HCT116 (cell line): Measurements from ENCODE around the gene GDAP2. TPM values are rescaled to one million over a fixed set of nuclear protein-coding genes. Genes with fewer than 3 reads are reported as not detected.
A peak's percentile ranks its signal among the peaks of the same experiment; 100 is the strongest.

Source experiments
- ATAC-seq: fragments of 200-7000 bp; cut with Tn5 transposase; 2 replicates; pipeline ENCODE4 v1.9.1; 2020; ENCODE audit warnings: mild to moderate bottlenecking, moderate library complexity
- BruUV-seq: library from RNA; stranded (reverse); fragments of 400-500 nt; replicated peaks from 2 replicates; lab custom pipeline; 2021; lab: Mats Ljungman, UMichigan
- CTCF ChIA-PET: fragments of 300-600 bp; sonication (Branson Sonifier 250); formaldehyde crosslinking; loops from one replicate; lab custom pipeline; 2021; ENCODE audit warnings: antibody characterized with exemption; lab: Charles Lee
- POLR2A ChIA-PET: fragments of 300-600, 350-600 bp; sonication (Branson Sonifier 250); formaldehyde crosslinking; loops from one replicate; lab custom pipeline; 2021; ENCODE audit warnings: antibody characterized with exemption; lab: Charles Lee
- RAD21 ChIA-PET, 2 experiments: fragments of 300-600 bp; sonication (Branson Sonifier 250); formaldehyde crosslinking; loops; one replicate each; lab custom pipeline; 2023; ENCODE audit warnings: low total read pairs in 2 of 2; ENCODE audit not compliant: uncharacterized antibody in 2 of 2, unreplicated experiment in 2 of 2, low non-redundant PET in 1 of 2; lab: Charles Lee
- DNase-seq: peaks from one replicate; pipeline ENCODE4 v3.0.0-alpha.2; 2010; ENCODE audit warnings: low read depth, low spot score
- H2AFZ ChIP-seq: fragments of 200-600 bp; shearing (Covaris generic), sonication (generic); 2 replicates; pipeline ENCODE4 v1.6.1; 2017; ENCODE audit warnings: low read depth, mixed run types, mixed read lengths, antibody characterized with exemption, low read length; ENCODE audit not compliant: poor library complexity, severe bottlenecking
- H3K27ac ChIP-seq: 2 replicates; pipeline ENCODE4 v1.5.1; 2012; ENCODE audit warnings: low read depth, low read length
- H3K27me3 ChIP-seq: fragments of 200-600 bp; sonication (generic); 2 replicates; pipeline ENCODE4 v1.6.1; 2016; ENCODE audit warnings: mixed run types, low read length, mixed read lengths; ENCODE audit not compliant: insufficient read depth
- H3K36me3 ChIP-seq, 2 experiments: fragments of 200-500 bp in 1 of 2; fragments of 200-600 bp in 1 of 2; sonication (Bioruptor generic) in 1 of 2; sonication (generic) in 1 of 2; 2 replicates each; pipeline versions ENCODE4 v1.5.1 to v1.6.1; 2014 to 2016; ENCODE audit warnings: low read length in 2 of 2, inconsistent platforms in 1 of 2, mixed read lengths in 1 of 2, mixed run types in 1 of 2; ENCODE audit not compliant: insufficient read depth in 2 of 2, control insufficient read depth in 1 of 2
- H3K4me1 ChIP-seq, 2 experiments: fragments of 200-600 bp in 1 of 2; sonication (generic) in 1 of 2; 2 replicates each; pipeline versions ENCODE4 v1.5.1 to v1.6.1; 2012 to 2017; ENCODE audit warnings: low read length in 2 of 2, inconsistent platforms in 1 of 2, mild to moderate bottlenecking in 1 of 2, mixed read lengths in 1 of 2, mixed run types in 1 of 2, moderate library complexity in 1 of 2; ENCODE audit not compliant: insufficient read depth in 2 of 2, control insufficient read depth in 1 of 2
- H3K4me2 ChIP-seq: fragments of 200-600 bp; sonication (generic); 2 replicates; pipeline ENCODE4 v1.6.1; 2017; ENCODE audit warnings: mixed run types, low read length, mixed read lengths
- H3K4me3 ChIP-seq, 2 experiments: fragments of 200-600 bp in 1 of 2; sonication (generic) in 1 of 2; replicated peaks in 1 of 2; 2 replicates each; pipeline ENCODE4 v1.5.1; 2011 to 2016; ENCODE audit warnings: low read length in 2 of 2, control low read depth in 1 of 2, low read depth in 1 of 2, mild to moderate bottlenecking in 1 of 2, mixed read lengths in 1 of 2, mixed run types in 1 of 2
- H3K79me2 ChIP-seq: fragments of 200-600 bp; sonication (generic); 2 replicates; pipeline ENCODE4 v1.6.1; 2017; ENCODE audit warnings: mild to moderate bottlenecking, mixed run types, low read length, moderate library complexity, mixed read lengths; ENCODE audit not compliant: insufficient read depth
- H3K9ac ChIP-seq: fragments of 200-600 bp; sonication (generic); 2 replicates; pipeline ENCODE4 v1.6.1; 2016; ENCODE audit warnings: low read length, mixed read lengths
- H3K9me2 ChIP-seq: fragments of 200-600 bp; sonication (generic), shearing (Covaris generic); 2 replicates; pipeline ENCODE4 v1.6.1; 2017; ENCODE audit warnings: mixed run types, mild to moderate bottlenecking, moderate library complexity; ENCODE audit not compliant: insufficient read depth
- H3K9me3 ChIP-seq, 2 experiments: fragments of 200-500 bp in 1 of 2; fragments of 200-600 bp in 1 of 2; sonication (Bioruptor generic) in 1 of 2; sonication (generic) in 1 of 2; 2 replicates each; pipeline ENCODE4 v1.6.1; 2014 to 2017; ENCODE audit warnings: low read length in 2 of 2, mixed read lengths in 2 of 2, inconsistent platforms in 1 of 2, low read depth in 1 of 2, mild to moderate bottlenecking in 1 of 2, mixed run types in 1 of 2, moderate library complexity in 1 of 2; ENCODE audit not compliant: control insufficient read depth in 1 of 2, insufficient read depth in 1 of 2
- H4K20me1 ChIP-seq: fragments of 200-600 bp; sonication (generic), shearing (Covaris generic); 2 replicates; pipeline ENCODE4 v1.6.1; 2017; ENCODE audit warnings: mixed run types, mild to moderate bottlenecking, moderate library complexity; ENCODE audit not compliant: insufficient read depth
- CBX3 ChIP-seq: IDR thresholded peaks from 2 replicates; pipeline ENCODE4 v1.6.1; 2012; ENCODE audit warnings: low read depth
- EGR1 ChIP-seq: IDR thresholded peaks from 2 replicates; pipeline ENCODE4 v1.6.1; 2012; ENCODE audit warnings: low read depth
- ELF1 ChIP-seq: IDR thresholded peaks from 2 replicates; pipeline ENCODE4 v1.6.1; 2012; ENCODE audit warnings: low read depth, borderline replicate concordance
- EZH2phosphoT487 ChIP-seq: fragments of 200-600 bp; IDR thresholded peaks from 2 replicates; pipeline ENCODE4 v1.6.1; 2018; ENCODE audit warnings: antibody characterized with exemption, borderline replicate concordance
- MAX ChIP-seq: IDR thresholded peaks from 2 replicates; pipeline ENCODE4 v1.6.1; 2012
- POLR2A ChIP-seq: IDR thresholded peaks from 2 replicates; pipeline ENCODE4 v1.7.0; 2011; ENCODE audit warnings: borderline replicate concordance; ENCODE audit not compliant: insufficient read depth, insufficient read length; ENCODE audit errors: extremely low read depth
- POLR2AphosphoS5 ChIP-seq: IDR thresholded peaks from 2 replicates; pipeline ENCODE4 v1.6.1; 2011; ENCODE audit warnings: mild to moderate bottlenecking, low read depth, low read length, moderate library complexity
- RAD21 ChIP-seq: IDR thresholded peaks from 2 replicates; pipeline ENCODE4 v1.6.1; 2012; ENCODE audit warnings: low read depth, mild to moderate bottlenecking
- SP1 ChIP-seq: IDR thresholded peaks from 2 replicates; pipeline ENCODE4 v1.6.1; 2012; ENCODE audit warnings: low read depth
- TCF7L2 ChIP-seq: IDR thresholded peaks from 2 replicates; pipeline ENCODE4 v1.7.0; 2011; ENCODE audit warnings: borderline replicate concordance, inconsistent platforms; ENCODE audit not compliant: insufficient read depth, insufficient read length; ENCODE audit errors: extremely low read depth
- YY1 ChIP-seq: IDR thresholded peaks from 2 replicates; pipeline ENCODE4 v1.6.1; 2011; ENCODE audit warnings: low read length, low read depth, moderate library complexity, mild to moderate bottlenecking; ENCODE audit not compliant: insufficient replicate concordance; ENCODE audit errors: extremely low read depth
- ZFX ChIP-seq: fragments of 450-650 bp; IDR thresholded peaks from 2 replicates; pipeline ENCODE4 v1.6.1; 2017
- intact Hi-C: fragments of 100-400 bp; cut with micrococcal nuclease; formaldehyde crosslinking; loops from 2 replicates; pipeline ENCODE4 v1.10.0; 2022
- total RNA-seq: library from RNA; stranded (reverse); gene quantifications from one replicate; pipeline ENCODE4 v1.2.1, GENCODE V29; 2021; ENCODE audit not compliant: unreplicated experiment
- TF ChIP-seq, protein P1 (sequence below): IDR thresholded peaks from 2 replicates; pipeline ENCODE4 v1.6.1; 2012
- TF ChIP-seq, protein P2 (sequence below): IDR thresholded peaks from 2 replicates; pipeline ENCODE4 v1.6.1; 2011; ENCODE audit warnings: mild to moderate bottlenecking, low read length, moderate library complexity; ENCODE audit not compliant: insufficient replicate concordance; ENCODE audit errors: extremely low read depth
- TF ChIP-seq, protein P3 (sequence below), 3 experiments: fragments of 200-600 bp in 1 of 3; sonication (generic) in 1 of 3; IDR thresholded peaks in 2 of 3; conservative IDR thresholded peaks in 1 of 3; 2 replicates each; pipeline ENCODE4 v1.5.1; 2012 to 2017; ENCODE audit warnings: low read depth in 2 of 3, low read length in 2 of 3, antibody characterized with exemption in 1 of 3, borderline replicate concordance in 1 of 3, control low read depth in 1 of 3, mild to moderate bottlenecking in 1 of 3, mixed read lengths in 1 of 3, mixed run types in 1 of 3, moderate library complexity in 1 of 3; ENCODE audit not compliant: insufficient read depth in 1 of 3

The GDAP2 gene
- total RNA-seq, 1 experiment from 2014 or later = 21.4 TPM

- H4K20me1 ChIP-seq = no peaks in the 10 kb centered on the region
- no peaks in the 10 kb centered on the region for H3K79me2 ChIP-seq
- ATAC-seq (no peak), DNase-seq (peak; percentile 12)
- H3K27ac ChIP-seq = no peak overlapping the region
- no peak overlapping the region for H2AFZ ChIP-seq
- CTCF ChIA-PET = no interaction called here
- H3K9me2 ChIP-seq = no peaks in the 10 kb centered on the region
- H3K4me2 ChIP-seq = no peak overlapping the region
- intact Hi-C loops = no loop called here
- no peaks in the 10 kb centered on the region for H3K36me3 ChIP-seq
- RAD21 ChIA-PET = no interaction called here
- POLR2A ChIA-PET = no interaction called here
- no peaks in the 10 kb centered on the region for H3K9me3 ChIP-seq
- H3K9ac ChIP-seq = no peak overlapping the region
- H3K4me3 ChIP-seq = no peak overlapping the region
- no TSS peak for BruUV-seq
- H3K27me3 ChIP-seq = no peaks in the 10 kb centered on the region
- peaks cover 2 to 24% of the 10 kb centered on the region in 2 experiments; a peak in 2 of 4 replicates for H3K4me1 ChIP-seq
- TF ChIP-seq EZH2phosphoT487 = no peak
- TF ChIP-seq YY1 = no peak
- TF ChIP-seq, protein P1, sequence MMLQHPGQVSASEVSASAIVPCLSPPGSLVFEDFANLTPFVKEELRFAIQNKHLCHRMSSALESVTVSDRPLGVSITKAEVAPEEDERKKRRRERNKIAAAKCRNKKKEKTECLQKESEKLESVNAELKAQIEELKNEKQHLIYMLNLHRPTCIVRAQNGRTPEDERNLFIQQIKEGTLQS = no peak
- TF ChIP-seq POLR2AphosphoS5 = no peak
- no peak for TF ChIP-seq ZFX
- TF ChIP-seq CBX3 = no peak
- no peak for TF ChIP-seq POLR2A
- TF ChIP-seq, all 23 proteins: peak for 0
Observed at GRCh38 chr1:117821774-117822482, 107.5 kb downstream of the GDAP2 start.

DNA sequence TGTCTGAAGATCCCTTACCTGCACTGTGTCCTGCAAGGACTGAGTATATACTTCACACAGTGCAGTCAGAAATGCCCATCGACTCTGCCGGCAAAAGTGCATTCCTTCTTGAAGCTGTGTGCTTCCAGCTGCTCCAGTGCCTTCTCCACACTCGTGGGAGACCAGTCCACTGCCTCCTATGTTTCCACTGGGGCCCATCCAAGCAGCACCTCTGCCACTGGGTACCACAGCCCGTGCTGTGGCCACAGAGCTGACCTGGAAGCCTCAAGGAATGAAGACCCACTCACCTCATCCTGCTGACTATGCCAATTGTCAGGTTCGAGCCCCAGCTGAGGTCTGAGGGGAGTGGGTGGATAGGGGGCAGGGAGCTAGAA lies 108.1 kb downstream of the GDAP2 start:
- intact Hi-C loops = no loop called here
- ChIA-PET RAD21 (no interaction called here), POLR2A (no interaction called here), CTCF (no interaction called here)
- Histone ChIP-seq H3K4me1 (peaks cover 0 to 18% of the 10 kb centered on the region in 2 experiments; a peak in 2 of 4 replicates), H3K9me3 (no peaks in the 10 kb centered on the region), H3K27ac (no peak overlapping the region), H2AFZ (no peak overlapping the region), H4K20me1 (no peaks in the 10 kb centered on the region), H3K9me2 (no peaks in the 10 kb centered on the region), H3K27me3 (no peaks in the 10 kb centered on the region), H3K4me2 (no peak overlapping the region), H3K9ac (no peak overlapping the region), H3K4me3 (no peak overlapping the region), H3K79me2 (no peaks in the 10 kb centered on the region), H3K36me3 (no peaks in the 10 kb centered on the region)
- ATAC-seq = no peak
- no TSS peak for BruUV-seq
- DNase-seq = no peak
- TF ChIP-seq MAX (no peak), SP1 (no peak), EGR1 (no peak), POLR2AphosphoS5 (no peak), ZFX (no peak), ELF1 (no peak), CBX3 (no peak), RAD21 (no peak), TCF7L2 (no peak)
- TF ChIP-seq, protein P2, sequence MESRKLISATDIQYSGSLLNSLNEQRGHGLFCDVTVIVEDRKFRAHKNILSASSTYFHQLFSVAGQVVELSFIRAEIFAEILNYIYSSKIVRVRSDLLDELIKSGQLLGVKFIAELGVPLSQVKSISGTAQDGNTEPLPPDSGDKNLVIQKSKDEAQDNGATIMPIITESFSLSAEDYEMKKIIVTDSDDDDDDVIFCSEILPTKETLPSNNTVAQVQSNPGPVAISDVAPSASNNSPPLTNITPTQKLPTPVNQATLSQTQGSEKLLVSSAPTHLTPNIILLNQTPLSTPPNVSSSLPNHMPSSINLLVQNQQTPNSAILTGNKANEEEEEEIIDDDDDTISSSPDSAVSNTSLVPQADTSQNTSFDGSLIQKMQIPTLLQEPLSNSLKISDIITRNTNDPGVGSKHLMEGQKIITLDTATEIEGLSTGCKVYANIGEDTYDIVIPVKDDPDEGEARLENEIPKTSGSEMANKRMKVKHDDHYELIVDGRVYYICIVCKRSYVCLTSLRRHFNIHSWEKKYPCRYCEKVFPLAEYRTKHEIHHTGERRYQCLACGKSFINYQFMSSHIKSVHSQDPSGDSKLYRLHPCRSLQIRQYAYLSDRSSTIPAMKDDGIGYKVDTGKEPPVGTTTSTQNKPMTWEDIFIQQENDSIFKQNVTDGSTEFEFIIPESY = no peak
- TF ChIP-seq, protein P1 = no peak
- TF ChIP-seq, protein P3, sequence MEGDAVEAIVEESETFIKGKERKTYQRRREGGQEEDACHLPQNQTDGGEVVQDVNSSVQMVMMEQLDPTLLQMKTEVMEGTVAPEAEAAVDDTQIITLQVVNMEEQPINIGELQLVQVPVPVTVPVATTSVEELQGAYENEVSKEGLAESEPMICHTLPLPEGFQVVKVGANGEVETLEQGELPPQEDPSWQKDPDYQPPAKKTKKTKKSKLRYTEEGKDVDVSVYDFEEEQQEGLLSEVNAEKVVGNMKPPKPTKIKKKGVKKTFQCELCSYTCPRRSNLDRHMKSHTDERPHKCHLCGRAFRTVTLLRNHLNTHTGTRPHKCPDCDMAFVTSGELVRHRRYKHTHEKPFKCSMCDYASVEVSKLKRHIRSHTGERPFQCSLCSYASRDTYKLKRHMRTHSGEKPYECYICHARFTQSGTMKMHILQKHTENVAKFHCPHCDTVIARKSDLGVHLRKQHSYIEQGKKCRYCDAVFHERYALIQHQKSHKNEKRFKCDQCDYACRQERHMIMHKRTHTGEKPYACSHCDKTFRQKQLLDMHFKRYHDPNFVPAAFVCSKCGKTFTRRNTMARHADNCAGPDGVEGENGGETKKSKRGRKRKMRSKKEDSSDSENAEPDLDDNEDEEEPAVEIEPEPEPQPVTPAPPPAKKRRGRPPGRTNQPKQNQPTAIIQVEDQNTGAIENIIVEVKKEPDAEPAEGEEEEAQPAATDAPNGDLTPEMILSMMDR (IDR thresholded peaks at IDR 0.05 in 2 of 3, conservative IDR thresholded peaks at IDR 0.05 in 1 of 3; ENCODE audit: borderline replicate concordance in 1 of 3, insufficient read depth in 1 of 3, low read depth in 2 of 3, low read length in 2 of 3) = no peak
